Fibroblast of villous mesenchyme (primary cell): ENCODE measurements around the gene SFSWAP. TPM values are rescaled to one million over a fixed set of nuclear protein-coding genes. Genes with fewer than 3 reads are reported as not detected.

ENCODE experiments used
- DNase-seq: peaks from one replicate; pipeline ENCODE4 v3.0.0-alpha.2; 2010; ENCODE audit warnings: low read depth
- H3K4me3 ChIP-seq: 2 replicates; pipeline ENCODE4 v1.5.1; 2011; ENCODE audit warnings: low read depth, mild to moderate bottlenecking, low read length
- CTCF ChIP-seq: IDR thresholded peaks from 2 replicates; pipeline ENCODE4 v1.5.1; 2012; ENCODE audit warnings: low read depth, mild to moderate bottlenecking, low read length; ENCODE audit not compliant: insufficient read depth
- total RNA-seq: library from RNA; depleted of rRNA; stranded (reverse); fragments of >200 nt; gene quantifications from 2 replicates; pipeline ENCODE4 v1.2.3, GENCODE V29; 2012

SFSWAP gene
- total RNA-seq, 1 donor, result 28.5 TPM

- H3K4me3 ChIP-seq, result no peak overlapping the region
- no peak for DNase-seq
- TF ChIP-seq CTCF, result no peak
These were observed 26.7 kb upstream of the SFSWAP start for GRCh38 chr12:131684015-131684725.

- no peak for DNase-seq
- H3K4me3 ChIP-seq, result no peak overlapping the region
- no peak for TF ChIP-seq CTCF
These were observed 23.4 kb upstream of the SFSWAP start for GRCh38 chr12:131687346-131688125.

DNA sequence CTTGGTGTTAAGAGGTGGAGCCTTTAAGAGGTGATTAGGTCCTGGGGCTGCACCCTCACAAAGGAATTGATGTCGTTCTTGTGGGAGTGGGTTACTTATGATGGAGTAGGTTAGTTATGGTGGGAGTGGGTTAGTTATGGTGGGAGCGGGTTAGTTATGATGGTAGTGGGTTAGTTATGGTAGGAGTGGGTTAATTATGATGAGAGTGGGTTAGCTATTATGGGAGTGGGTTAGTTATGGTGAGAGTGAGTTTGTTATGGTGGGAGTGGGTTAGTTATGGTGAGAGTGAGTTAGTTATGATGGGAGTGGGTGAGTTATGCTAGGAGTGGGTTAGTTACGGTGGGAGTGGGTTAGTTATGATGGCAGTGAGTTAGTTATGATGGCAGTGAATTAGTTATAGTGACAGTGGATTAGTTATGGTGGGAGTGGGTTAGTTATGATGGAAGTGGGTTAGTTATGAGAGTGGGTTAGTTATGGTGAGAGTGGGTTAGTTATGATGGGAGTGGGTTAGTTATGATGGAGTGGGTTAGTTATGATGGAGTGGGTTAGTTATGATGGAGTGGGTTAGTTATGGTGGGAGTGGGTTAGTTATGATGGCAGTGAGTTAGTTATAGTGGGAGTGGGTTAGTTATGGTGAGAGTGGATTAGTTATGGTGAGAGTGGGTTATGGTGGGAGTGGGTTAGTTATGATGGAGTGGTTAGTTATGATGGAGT, 22.6 kb upstream of the SFSWAP start:
- no peak for DNase-seq
- TF ChIP-seq CTCF, result no peak
- H3K4me3 ChIP-seq, result no peak overlapping the region

GRCh38 chr12:131688845-131689154, 22.1 kb upstream of the SFSWAP start:
- no peak overlapping the region for H3K4me3 ChIP-seq
- no peak for DNase-seq
- no peak for TF ChIP-seq CTCF

GRCh38 chr12:131690320-131690719, 20.6 kb upstream of the SFSWAP start:
- no peak for DNase-seq
- no peak for TF ChIP-seq CTCF
- H3K4me3 ChIP-seq, result no peak overlapping the region

GRCh38 chr12:131692431-131692830, 18.5 kb upstream of the SFSWAP start:
- TF ChIP-seq CTCF, result no peak
- no peak for DNase-seq
- H3K4me3 ChIP-seq, result no peak overlapping the region
